Osteocyte (in vitro differentiated cells): ENCODE measurements around the gene USP10. TPM values are rescaled to one million over a fixed set of nuclear protein-coding genes. Genes with fewer than 3 reads are reported as not detected.

ENCODE experiments used
- DNase-seq: peaks from one replicate; pipeline ENCODE4 v3.0.0; 2021; ENCODE audit warnings: mixed read lengths; ENCODE audit not compliant: unreplicated experiment; ENCODE audit errors: extremely low spot score
- H3K27ac Mint-ChIP-seq: one replicate; pipeline ENCODE4 v1.8.0; 2021; ENCODE audit warnings: mild to moderate bottlenecking, mixed read lengths; ENCODE audit not compliant: unreplicated experiment
- H3K27me3 Mint-ChIP-seq: one replicate; pipeline ENCODE4 v1.8.0; 2021; ENCODE audit warnings: mixed read lengths; ENCODE audit not compliant: unreplicated experiment
- H3K36me3 Mint-ChIP-seq: one replicate; pipeline ENCODE4 v1.8.0; 2021; ENCODE audit warnings: mixed read lengths; ENCODE audit not compliant: unreplicated experiment
- H3K4me1 Mint-ChIP-seq: one replicate; pipeline ENCODE4 v1.8.0; 2021; ENCODE audit warnings: mixed read lengths; ENCODE audit not compliant: unreplicated experiment
- H3K4me3 Mint-ChIP-seq: one replicate; pipeline ENCODE4 v1.8.0; 2021; ENCODE audit warnings: mild to moderate bottlenecking, moderate library complexity, mixed read lengths; ENCODE audit not compliant: unreplicated experiment
- H3K9me3 Mint-ChIP-seq: one replicate; pipeline ENCODE4 v1.8.0; 2021; ENCODE audit warnings: mixed read lengths; ENCODE audit not compliant: unreplicated experiment
- total RNA-seq: library from RNA; stranded (reverse); gene quantifications from 2 replicates; pipeline ENCODE4 v1.2.1, GENCODE V29; 2021
- TF ChIP-seq, protein P1 (sequence below): fragments of 200-600 bp; sonication (generic); IDR thresholded peaks from 2 replicates; pipeline ENCODE4 v1.5.0; 2021; ENCODE audit warnings: antibody characterized with exemption, mild to moderate bottlenecking, moderate library complexity

USP10 gene
- total RNA-seq, 1 donor from 2014 or later = 46.3 TPM

- peaks cover 28% of the 10 kb centered on the region for H3K4me1 Mint-ChIP-seq
- H3K27me3 Mint-ChIP-seq = no peaks in the 10 kb centered on the region
- no peak for DNase-seq
- no peak overlapping the region for H3K27ac Mint-ChIP-seq
- no peak overlapping the region for H3K4me3 Mint-ChIP-seq
- no peaks in the 10 kb centered on the region for H3K36me3 Mint-ChIP-seq
- no peaks in the 10 kb centered on the region for H3K9me3 Mint-ChIP-seq
- TF ChIP-seq, protein P1, sequence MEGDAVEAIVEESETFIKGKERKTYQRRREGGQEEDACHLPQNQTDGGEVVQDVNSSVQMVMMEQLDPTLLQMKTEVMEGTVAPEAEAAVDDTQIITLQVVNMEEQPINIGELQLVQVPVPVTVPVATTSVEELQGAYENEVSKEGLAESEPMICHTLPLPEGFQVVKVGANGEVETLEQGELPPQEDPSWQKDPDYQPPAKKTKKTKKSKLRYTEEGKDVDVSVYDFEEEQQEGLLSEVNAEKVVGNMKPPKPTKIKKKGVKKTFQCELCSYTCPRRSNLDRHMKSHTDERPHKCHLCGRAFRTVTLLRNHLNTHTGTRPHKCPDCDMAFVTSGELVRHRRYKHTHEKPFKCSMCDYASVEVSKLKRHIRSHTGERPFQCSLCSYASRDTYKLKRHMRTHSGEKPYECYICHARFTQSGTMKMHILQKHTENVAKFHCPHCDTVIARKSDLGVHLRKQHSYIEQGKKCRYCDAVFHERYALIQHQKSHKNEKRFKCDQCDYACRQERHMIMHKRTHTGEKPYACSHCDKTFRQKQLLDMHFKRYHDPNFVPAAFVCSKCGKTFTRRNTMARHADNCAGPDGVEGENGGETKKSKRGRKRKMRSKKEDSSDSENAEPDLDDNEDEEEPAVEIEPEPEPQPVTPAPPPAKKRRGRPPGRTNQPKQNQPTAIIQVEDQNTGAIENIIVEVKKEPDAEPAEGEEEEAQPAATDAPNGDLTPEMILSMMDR = no peak
Measured at GRCh38 chr16:84827131-84827574, 127.4 kb downstream of the USP10 start.

- H3K4me3 Mint-ChIP-seq = no peak overlapping the region
- H3K4me1 Mint-ChIP-seq = peaks cover 28% of the 10 kb centered on the region
- TF ChIP-seq, protein P1 = no peak
- no peak overlapping the region for H3K27ac Mint-ChIP-seq
- no peak for DNase-seq
- no peaks in the 10 kb centered on the region for H3K9me3 Mint-ChIP-seq
- H3K27me3 Mint-ChIP-seq = no peaks in the 10 kb centered on the region
- no peaks in the 10 kb centered on the region for H3K36me3 Mint-ChIP-seq
Measured at GRCh38 chr16:84827897-84828296, 128.1 kb downstream of the USP10 start.

- TF ChIP-seq, protein P1 = no peak
- H3K27me3 Mint-ChIP-seq = no peaks in the 10 kb centered on the region
- H3K27ac Mint-ChIP-seq = no peak overlapping the region
- H3K4me1 Mint-ChIP-seq = peaks cover 31% of the 10 kb centered on the region
- H3K9me3 Mint-ChIP-seq = no peaks in the 10 kb centered on the region
- H3K36me3 Mint-ChIP-seq = no peaks in the 10 kb centered on the region
- no peak overlapping the region for H3K4me3 Mint-ChIP-seq
- no peak for DNase-seq
Measured at GRCh38 chr16:84828322-84828721, 128.5 kb downstream of the USP10 start.

Other genes with a start within 250 kb of the USP10 start
- gene MEAK7, start 195.3 kb upstream of the USP10 start, total RNA-seq = 26.2 and 28.1 TPM in 2 replicates
- gene COTL1, start 81.9 kb upstream of the USP10 start, total RNA-seq = 102 and 103 TPM in 2 replicates
- gene KLHL36, start 51.5 kb upstream of the USP10 start, total RNA-seq = 49.0 and 50.0 TPM in 2 replicates
- gene CRISPLD2, start 120.0 kb downstream of the USP10 start, total RNA-seq = 3.3 and 3.5 TPM in 2 replicates